IPS DF 6.9 (cell line): Measurements from ENCODE around the gene KLRD1.

Source experiments
- DNase-seq: peaks from one replicate; pipeline ENCODE4 v3.0.0-alpha.2; 2013; ENCODE audit warnings: low read depth, low spot score
- H3K27ac ChIP-seq: one replicate; pipeline ENCODE4 v1.5.1; 2013; ENCODE audit warnings: low read length, control low read depth
- H3K27me3 ChIP-seq: 2 replicates; pipeline ENCODE4 v1.6.1; 2013; ENCODE audit warnings: mild to moderate bottlenecking, low read length; ENCODE audit not compliant: control insufficient read depth, insufficient read depth
- H3K36me3 ChIP-seq: 2 replicates; pipeline ENCODE4 v1.6.1; 2013; ENCODE audit warnings: low read length; ENCODE audit not compliant: control insufficient read depth, insufficient read depth
- H3K4me1 ChIP-seq: 2 replicates; pipeline ENCODE4 v1.6.1; 2013; ENCODE audit warnings: low read length; ENCODE audit not compliant: control insufficient read depth, insufficient read depth
- H3K4me3 ChIP-seq: 2 replicates; pipeline ENCODE4 v1.5.1; 2013; ENCODE audit warnings: mild to moderate bottlenecking, low read length
- H3K9me3 ChIP-seq: 2 replicates; pipeline ENCODE4 v1.6.1; 2013; ENCODE audit warnings: low read length, inconsistent platforms; ENCODE audit not compliant: control insufficient read depth, insufficient read depth
- WGBS: extraction: QIAGEN DNeasy Blood & Tissue Kit; methylation state at CpG from one replicate; pipeline ENCODE4 v1.1.7; 2013; ENCODE audit warnings: mixed read lengths, missing lambda C conversion rate; ENCODE audit not compliant: insufficient read length, insufficient coverage; 5-methylcytosine and 5-hydroxymethylcytosine counted together

KLRD1 gene

DNA sequence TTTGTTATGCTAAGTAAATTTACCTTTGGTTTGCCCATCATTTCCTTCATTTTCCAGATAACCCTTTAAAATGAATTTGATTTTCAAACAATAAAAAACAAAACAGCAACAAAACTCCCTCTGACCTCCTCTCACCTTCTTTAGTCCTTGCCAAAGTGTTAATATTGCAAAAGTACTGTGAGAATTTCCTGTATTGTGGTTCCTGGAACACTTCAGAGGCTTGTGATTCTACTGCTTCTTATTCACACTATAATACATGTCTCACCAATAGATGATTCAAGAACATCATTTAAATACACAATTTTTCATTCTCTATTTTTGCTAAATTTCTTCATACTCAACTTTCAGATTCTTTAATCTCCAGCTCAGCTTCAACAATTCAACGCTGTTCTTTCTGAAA is at the start of gene KLRD1:
Gene KLRD1 (plus strand): TSS at position 241 of the 400 bp plus-strand sequence. CDS start 208 bp downstream, outside the sequence.
- H3K36me3 ChIP-seq = no peaks in the 10 kb centered on the region
- H3K9me3 ChIP-seq = no peaks in the 10 kb centered on the region
- H3K4me1 ChIP-seq = no peaks in the 10 kb centered on the region; the same call in 1 of the 2 replicates
- no peak for DNase-seq
- H3K4me3 ChIP-seq = no peak within 1 kb of the TSS
- no peak within 1 kb of the TSS for H3K27ac ChIP-seq
- no peaks in the 10 kb centered on the region for H3K27me3 ChIP-seq
- WGBS = no CpG with 5 or more reads among the region's 1 CpG

GRCh38 chr12:10260927-10261326 is 46.7 kb upstream of the KLRD1 start:
- H3K4me1 ChIP-seq = no peaks in the 10 kb centered on the region
- WGBS = no CpG with 5 or more reads among the region's 1 CpG
- no peak overlapping the region for H3K27ac ChIP-seq
- H3K27me3 ChIP-seq = no peaks in the 10 kb centered on the region
- no peak for DNase-seq
- no peak overlapping the region for H3K4me3 ChIP-seq
- no peaks in the 10 kb centered on the region for H3K9me3 ChIP-seq
- H3K36me3 ChIP-seq = no peaks in the 10 kb centered on the region

DNA sequence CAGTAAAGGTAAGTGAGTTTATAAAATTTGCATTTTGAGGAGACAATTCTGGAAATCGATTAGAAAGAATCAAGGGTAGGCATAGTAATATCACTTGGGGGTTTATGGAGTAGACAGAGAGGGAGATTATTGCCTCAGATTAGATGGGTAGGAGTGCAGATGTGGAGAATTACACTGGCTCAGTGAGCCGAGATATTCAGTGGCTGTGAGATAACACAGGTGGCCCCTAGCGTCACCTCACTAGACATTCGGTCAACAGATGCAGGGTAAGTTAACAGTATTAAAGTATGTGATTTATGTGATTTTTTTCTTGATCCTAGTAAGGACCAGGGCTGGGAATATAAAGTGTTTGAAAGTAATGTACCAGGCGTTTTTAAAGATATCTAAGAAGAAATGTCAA is 39.6 kb upstream of the KLRD1 start:
- no peaks in the 10 kb centered on the region for H3K9me3 ChIP-seq
- H3K27me3 ChIP-seq = no peaks in the 10 kb centered on the region
- WGBS = no CpG with 5 or more reads among the region's 5 CpGs
- DNase-seq = no peak
- H3K4me1 ChIP-seq = no peaks in the 10 kb centered on the region
- no peak overlapping the region for H3K4me3 ChIP-seq
- no peak overlapping the region for H3K27ac ChIP-seq
- no peaks in the 10 kb centered on the region for H3K36me3 ChIP-seq

DNA sequence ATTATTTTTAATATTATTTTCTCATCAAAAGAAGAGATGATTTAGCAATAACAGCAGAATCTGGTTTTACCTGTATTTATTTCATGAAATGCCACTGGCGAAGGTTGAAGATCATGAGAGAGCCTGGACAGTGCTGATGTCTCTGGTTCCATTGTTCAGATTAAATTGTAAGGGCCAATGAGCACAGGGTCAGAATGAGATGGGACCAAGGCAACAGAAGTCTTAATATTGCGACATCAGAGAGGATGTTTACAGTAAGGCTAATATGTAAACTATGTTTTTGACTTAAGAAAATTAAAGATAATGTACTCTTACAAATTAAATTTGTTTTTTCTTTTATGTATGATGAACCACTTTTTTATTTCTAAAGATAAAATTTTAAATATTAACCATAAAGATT is 35.2 kb upstream of the KLRD1 start:
- no CpG with 5 or more reads among the region's 2 CpGs for WGBS

DNA sequence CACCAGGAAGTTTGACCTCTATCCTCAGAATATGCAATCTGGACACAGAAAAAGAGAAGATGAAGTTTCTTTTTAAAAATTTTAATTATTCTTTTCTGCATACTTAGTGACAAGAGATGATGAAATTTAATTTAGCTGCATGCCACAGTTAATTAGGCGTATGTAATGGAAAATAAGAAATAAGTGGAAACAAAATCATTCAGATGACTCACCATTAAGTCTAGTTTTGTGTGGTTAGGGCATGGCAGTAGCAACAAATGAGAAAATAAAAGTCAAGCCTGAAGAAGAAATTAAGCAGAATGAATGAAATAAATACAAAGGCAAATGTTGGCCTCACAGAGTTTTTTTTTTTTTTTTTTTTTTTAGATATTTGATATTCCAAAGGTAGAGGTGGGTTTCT is 30.9 kb upstream of the KLRD1 start:
- no peak for DNase-seq
- WGBS = no CpG with 5 or more reads among the region's 1 CpG
- Histone ChIP-seq H3K9me3 (no peaks in the 10 kb centered on the region), H3K27me3 (no peaks in the 10 kb centered on the region), H3K36me3 (no peaks in the 10 kb centered on the region), H3K4me1 (no peaks in the 10 kb centered on the region), H3K4me3 (no peak overlapping the region), H3K27ac (no peak overlapping the region)

More for the DNA sequence above, 35.2 kb upstream of the KLRD1 start:
- Histone ChIP-seq H3K4me1 (no peaks in the 10 kb centered on the region), H3K4me3 (no peak overlapping the region), H3K9me3 (no peaks in the 10 kb centered on the region), H3K36me3 (no peaks in the 10 kb centered on the region), H3K27me3 (no peaks in the 10 kb centered on the region), H3K27ac (no peak overlapping the region)
- DNase-seq = no peak

DNA sequence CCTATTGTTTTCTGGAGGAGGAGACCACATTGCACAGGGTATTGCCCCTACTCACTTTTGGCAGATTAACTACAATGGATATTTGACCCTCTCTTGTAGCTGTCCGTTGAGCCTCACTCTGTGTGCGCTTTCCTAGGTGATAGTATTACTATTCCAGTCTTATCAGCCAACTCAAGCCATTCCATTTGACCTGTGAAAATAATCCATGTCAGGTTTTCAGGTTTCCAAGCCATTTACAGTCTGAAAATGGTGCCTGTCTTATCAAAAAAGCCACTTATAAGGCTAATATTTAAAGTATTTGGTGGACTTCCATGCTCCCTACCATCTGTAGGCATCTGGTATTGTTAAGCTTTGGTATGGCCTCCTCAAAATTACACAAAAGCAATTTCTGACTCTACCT is 29.6 kb upstream of the KLRD1 start:
- WGBS = no CpG with 5 or more reads among the region's 2 CpGs
- Histone ChIP-seq H3K4me1 (no peaks in the 10 kb centered on the region), H3K27me3 (no peaks in the 10 kb centered on the region), H3K9me3 (no peaks in the 10 kb centered on the region), H3K4me3 (no peak overlapping the region), H3K36me3 (no peaks in the 10 kb centered on the region), H3K27ac (no peak overlapping the region)
- no peak for DNase-seq

DNA sequence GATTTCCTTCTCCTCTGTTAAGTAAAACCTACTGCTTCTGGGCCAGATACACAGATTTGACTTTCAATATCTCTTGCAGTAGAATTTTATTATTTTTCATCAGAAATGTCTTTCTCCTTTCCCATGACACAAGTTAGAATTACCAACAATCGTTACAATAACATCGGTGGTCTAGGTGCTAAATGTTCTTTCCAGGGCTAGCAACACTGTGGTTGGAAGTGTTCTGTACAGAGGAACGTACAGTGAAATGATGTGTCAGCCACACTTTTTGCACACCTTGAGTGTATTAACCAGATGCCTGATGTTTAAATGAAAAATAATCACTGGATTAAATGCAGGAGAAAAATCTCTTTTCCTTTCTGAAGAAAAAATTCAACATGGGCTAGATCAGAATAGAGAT is 27.7 kb upstream of the KLRD1 start:
- H3K36me3 ChIP-seq = no peaks in the 10 kb centered on the region
- H3K9me3 ChIP-seq = no peaks in the 10 kb centered on the region
- no peaks in the 10 kb centered on the region for H3K4me1 ChIP-seq
- H3K27ac ChIP-seq = no peak overlapping the region
- no peak for DNase-seq
- H3K4me3 ChIP-seq = no peak overlapping the region
- no peaks in the 10 kb centered on the region for H3K27me3 ChIP-seq
- no CpG with 5 or more reads among the region's 3 CpGs for WGBS

DNA sequence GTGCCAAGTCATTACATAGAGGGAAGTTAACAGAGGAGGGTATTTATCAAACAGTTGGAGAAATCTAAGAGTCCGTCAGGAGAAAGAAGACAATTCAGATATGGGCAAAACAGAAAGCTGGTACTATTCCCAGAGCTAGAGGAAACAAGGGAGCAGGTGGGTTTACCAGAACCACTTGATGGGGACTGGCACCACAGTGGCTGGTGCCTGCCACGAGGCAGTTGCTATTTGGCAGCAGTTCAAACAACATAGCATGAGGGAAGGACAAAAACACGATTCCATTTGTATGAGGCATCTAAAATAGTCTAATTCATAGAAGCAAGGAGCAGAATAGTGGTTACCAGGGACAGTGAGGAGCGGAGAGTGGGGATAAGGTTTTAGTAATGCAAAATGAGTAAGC is 24.6 kb upstream of the KLRD1 start:
- H3K9me3 ChIP-seq = no peaks in the 10 kb centered on the region
- H3K27ac ChIP-seq = no peak overlapping the region
- H3K4me1 ChIP-seq = no peaks in the 10 kb centered on the region
- H3K4me3 ChIP-seq = no peak overlapping the region
- no peak for DNase-seq
- H3K27me3 ChIP-seq = no peaks in the 10 kb centered on the region
- no peaks in the 10 kb centered on the region for H3K36me3 ChIP-seq
- no CpG with 5 or more reads among the region's 4 CpGs for WGBS

- DNase-seq = no peak
- Histone ChIP-seq H3K36me3 (no peaks in the 10 kb centered on the region), H3K4me3 (no peak overlapping the region), H3K27ac (no peak overlapping the region), H3K4me1 (no peaks in the 10 kb centered on the region), H3K27me3 (no peaks in the 10 kb centered on the region), H3K9me3 (no peaks in the 10 kb centered on the region)
- 100% methylated on average over 2 of the region's 6 CpGs for WGBS
Observed at GRCh38 chr12:10285919-10286318, 21.8 kb upstream of the KLRD1 start.

- Histone ChIP-seq H3K9me3 (no peaks in the 10 kb centered on the region), H3K27me3 (no peaks in the 10 kb centered on the region), H3K4me1 (no peaks in the 10 kb centered on the region), H3K27ac (no peak overlapping the region), H3K36me3 (no peaks in the 10 kb centered on the region), H3K4me3 (no peak overlapping the region)
- WGBS = no CpG with 5 or more reads among the region's 6 CpGs
- no peak for DNase-seq
Observed at GRCh38 chr12:10289005-10289754, 18.5 kb upstream of the KLRD1 start.

- DNase-seq = no peak
- Histone ChIP-seq H3K9me3 (no peaks in the 10 kb centered on the region), H3K27ac (no peak overlapping the region), H3K27me3 (no peaks in the 10 kb centered on the region), H3K4me1 (no peaks in the 10 kb centered on the region), H3K4me3 (no peak overlapping the region), H3K36me3 (no peaks in the 10 kb centered on the region)
Observed at GRCh38 chr12:10291030-10291429, 16.6 kb upstream of the KLRD1 start.
